Measurements from ENCODE around the gene ALDH4A1. TPM values are rescaled to one million over a fixed set of nuclear protein-coding genes. Genes with fewer than 3 reads are reported as not detected.

Gene ALDH4A1
- total and polyA plus RNA-seq, 2 experiments from 2014 or later = 103 to 122 TPM

GRCh38 chr1:18859560-18859959 lies 42.8 kb downstream of the ALDH4A1 start, which contains the start of gene TAS1R2:
Gene TAS1R2 (minus strand): TSS chr1:18859660. CDS start chr1:18859660, 0 bp downstream.
- peaks cover 7% of the 10 kb centered on the region for H3K27me3 ChIP-seq
- no peak for TF ChIP-seq CTCF (IDR thresholded peaks at IDR 0.05; ENCODE audit: low read depth, low read length)
- H3K27ac ChIP-seq = no peak within 1 kb of the TSS
- DNase-seq (ENCODE audit: low read depth in 1 of 2, low spot score in 1 of 2) = no peak
- no peak within 1 kb of the TSS for H3K4me3 ChIP-seq
- H3K36me3 ChIP-seq = no peaks in the 10 kb centered on the region
- no peaks in the 10 kb centered on the region for H3K9me3 ChIP-seq (ENCODE audit: low read depth)
- no peaks in the 10 kb centered on the region for H3K4me1 ChIP-seq (ENCODE audit: low read depth)

GRCh38 chr1:18858070-18858688 lies 44.2 kb downstream of the ALDH4A1 start:
- Histone ChIP-seq H3K4me1 (ENCODE audit: low read depth) (no peaks in the 10 kb centered on the region), H3K27ac (no peak overlapping the region), H3K36me3 (no peaks in the 10 kb centered on the region), H3K27me3 (peaks cover 21% of the 10 kb centered on the region), H3K4me3 (no peak overlapping the region), H3K9me3 (ENCODE audit: low read depth) (no peaks in the 10 kb centered on the region)
- DNase-seq (ENCODE audit: low read depth in 1 of 2, low spot score in 1 of 2) = no peak
- TF ChIP-seq CTCF (IDR thresholded peaks at IDR 0.05; ENCODE audit: low read depth, low read length) = no peak

GRCh38 chr1:18856435-18856834 lies 45.9 kb downstream of the ALDH4A1 start:
- no peaks in the 10 kb centered on the region for H3K36me3 ChIP-seq
- H3K27ac ChIP-seq = no peak overlapping the region
- no peaks in the 10 kb centered on the region for H3K4me1 ChIP-seq (ENCODE audit: low read depth)
- peaks cover 37% of the 10 kb centered on the region for H3K27me3 ChIP-seq
- DNase-seq (ENCODE audit: low read depth in 1 of 2, low spot score in 1 of 2) = no peak
- H3K4me3 ChIP-seq = no peak overlapping the region
- no peaks in the 10 kb centered on the region for H3K9me3 ChIP-seq (ENCODE audit: low read depth)
- TF ChIP-seq CTCF (IDR thresholded peaks at IDR 0.05; ENCODE audit: low read depth, low read length) = no peak

- H3K4me3 ChIP-seq = no peak overlapping the region
- no peak for TF ChIP-seq CTCF (IDR thresholded peaks at IDR 0.05; ENCODE audit: low read depth, low read length)
- peaks cover 43% of the 10 kb centered on the region for H3K27me3 ChIP-seq
- no peaks in the 10 kb centered on the region for H3K4me1 ChIP-seq (ENCODE audit: low read depth)
- no peak for DNase-seq (ENCODE audit: low read depth in 1 of 2, low spot score in 1 of 2)
- H3K9me3 ChIP-seq (ENCODE audit: low read depth) = no peaks in the 10 kb centered on the region
- no peak overlapping the region for H3K27ac ChIP-seq
- H3K36me3 ChIP-seq = no peaks in the 10 kb centered on the region
These were observed 46.8 kb downstream of the ALDH4A1 start for GRCh38 chr1:18855573-18855972.

GRCh38 chr1:18854331-18855025 lies 47.9 kb downstream of the ALDH4A1 start:
- Histone ChIP-seq H3K4me1 (ENCODE audit: low read depth) (no peaks in the 10 kb centered on the region), H3K36me3 (no peaks in the 10 kb centered on the region), H3K4me3 (no peak overlapping the region), H3K27ac (no peak overlapping the region), H3K9me3 (ENCODE audit: low read depth) (no peaks in the 10 kb centered on the region), H3K27me3 (peaks cover 43% of the 10 kb centered on the region)
- no peak for TF ChIP-seq CTCF (IDR thresholded peaks at IDR 0.05; ENCODE audit: low read depth, low read length)
- no peak for DNase-seq (ENCODE audit: low read depth in 1 of 2, low spot score in 1 of 2)
